WI38 (cell line): ENCODE measurements around the gene PPM1E.

Source experiments
- H3K4me3 ChIP-seq: 2 replicates; pipeline ENCODE4 v1.5.1; 2011; ENCODE audit warnings: low read depth, mild to moderate bottlenecking, control low read depth, low read length
- CTCF ChIP-seq: IDR thresholded peaks from 2 replicates; pipeline ENCODE4 v1.5.1; 2012; ENCODE audit warnings: low read depth, mild to moderate bottlenecking, control low read depth, low read length

Gene PPM1E

GRCh38 chr17:58822148-58823050 lies 66.7 kb downstream of the PPM1E start:
- TF ChIP-seq CTCF, result no peak
- no peak overlapping the region for H3K4me3 ChIP-seq

- TF ChIP-seq CTCF, result no peak
- no peak overlapping the region for H3K4me3 ChIP-seq
These were observed 67.4 kb downstream of the PPM1E start for GRCh38 chr17:58823051-58823525.

GRCh38 chr17:58829172-58829637 lies 73.6 kb downstream of the PPM1E start:
- H3K4me3 ChIP-seq, result no peak overlapping the region
- TF ChIP-seq CTCF, result no peak

GRCh38 chr17:58831780-58832179 lies 76.1 kb downstream of the PPM1E start:
- no peak overlapping the region for H3K4me3 ChIP-seq
- no peak for TF ChIP-seq CTCF

GRCh38 chr17:58832514-58832913 lies 76.9 kb downstream of the PPM1E start:
- no peak for TF ChIP-seq CTCF
- no peak overlapping the region for H3K4me3 ChIP-seq

- H3K4me3 ChIP-seq, result no peak overlapping the region
- TF ChIP-seq CTCF, result no peak
These were observed 82.0 kb downstream of the PPM1E start for GRCh38 chr17:58837699-58838098.
